ENCODE measurements around the gene TBC1D8. TPM values are rescaled to one million over a fixed set of nuclear protein-coding genes. Genes with fewer than 3 reads are reported as not detected.

The TBC1D8 gene
- total and polyA plus RNA-seq, 2 of the 13 experiments (the other 11 are each of a cell fraction or from before 2014, with no cell fraction given) = 45.1 to 95.4 TPM

DNA sequence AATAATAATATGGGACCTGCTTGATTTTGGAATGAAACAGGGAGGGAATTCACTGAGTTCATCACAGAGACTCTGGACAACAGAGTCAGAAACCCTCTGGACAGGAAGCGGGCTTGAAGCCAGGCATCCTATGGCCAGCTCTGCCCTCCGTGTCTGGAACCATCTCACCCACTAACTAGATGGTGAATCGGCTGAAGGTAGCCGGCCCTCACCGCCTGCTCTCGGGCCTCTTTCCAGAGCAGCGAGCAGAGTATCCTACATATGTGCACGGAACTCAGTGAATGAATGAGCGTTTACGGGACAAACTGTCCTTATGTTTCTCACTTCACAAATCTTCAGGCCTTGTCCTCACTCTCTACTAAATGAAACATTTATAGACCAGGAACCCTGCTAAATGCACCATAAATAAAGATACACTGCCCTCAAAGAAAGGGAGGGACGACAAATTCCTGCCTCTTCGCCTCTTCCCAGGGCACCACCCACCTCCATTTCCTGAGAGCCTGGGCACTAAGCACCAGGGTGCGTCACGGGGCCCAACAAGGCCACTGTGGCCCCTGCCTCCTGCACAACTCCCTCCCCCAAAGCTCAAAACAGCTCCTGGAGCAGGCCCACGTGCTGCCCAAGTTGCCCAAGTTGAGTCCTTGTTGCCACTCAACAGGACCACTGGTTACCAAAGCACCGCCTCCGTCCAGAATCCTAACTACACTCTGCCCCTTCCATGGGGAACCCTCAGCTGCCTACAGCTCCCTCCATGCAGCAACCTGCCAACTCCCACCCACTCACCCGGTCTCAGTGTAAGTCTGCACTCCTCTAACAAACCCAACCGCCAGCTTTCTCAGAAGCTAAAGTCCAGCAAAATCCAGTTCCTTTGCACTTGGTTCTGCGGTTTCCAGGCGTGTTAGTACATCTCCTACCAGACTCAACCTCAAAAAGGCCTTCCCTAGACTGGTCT, 1.7 kb downstream of the TBC1D8 start:
- peak overlapping the region; percentile 74 for H3K27ac ChIP-seq (ENCODE audit: extremely low read length, insufficient read depth, low read length)
- TF ChIP-seq SSRP1 (CRISPR knock-in tag; IDR thresholded peaks at IDR 0.05) (peak; percentile 78; the same call in 1 of the 2 replicates), ZFYVE20 (CRISPR knock-in tag; IDR thresholded peaks at IDR 0.05; ENCODE audit: borderline replicate concordance, low read depth) (no peak), ZNF496 (CRISPR knock-in tag; IDR thresholded peaks at IDR 0.05; ENCODE audit: insufficient replicate concordance) (no peak), NCOR1 (IDR thresholded peaks at IDR 0.05; ENCODE audit: borderline replicate concordance, low read length) (0 out of 2 replicates have a peak, but pooled peaks have one; percentile 15), SIN3B (IDR thresholded peaks at IDR 0.05; ENCODE audit: low read length) (no peak), FOXP1 (IDR thresholded peaks at IDR 0.05) (no peak), FOXP1 (CRISPR knock-in tag; IDR thresholded peaks at IDR 0.05) (no peak), ZEB1 (IDR thresholded peaks at IDR 0.05; ENCODE audit: insufficient replicate concordance, low read depth) (no peak), ZSCAN30 (CRISPR knock-in tag; IDR thresholded peaks at IDR 0.05) (no peak), THYN1 (CRISPR knock-in tag; IDR thresholded peaks at IDR 0.05; ENCODE audit: borderline replicate concordance, low read depth) (no peak)
- TF ChIP-seq, protein P1, sequence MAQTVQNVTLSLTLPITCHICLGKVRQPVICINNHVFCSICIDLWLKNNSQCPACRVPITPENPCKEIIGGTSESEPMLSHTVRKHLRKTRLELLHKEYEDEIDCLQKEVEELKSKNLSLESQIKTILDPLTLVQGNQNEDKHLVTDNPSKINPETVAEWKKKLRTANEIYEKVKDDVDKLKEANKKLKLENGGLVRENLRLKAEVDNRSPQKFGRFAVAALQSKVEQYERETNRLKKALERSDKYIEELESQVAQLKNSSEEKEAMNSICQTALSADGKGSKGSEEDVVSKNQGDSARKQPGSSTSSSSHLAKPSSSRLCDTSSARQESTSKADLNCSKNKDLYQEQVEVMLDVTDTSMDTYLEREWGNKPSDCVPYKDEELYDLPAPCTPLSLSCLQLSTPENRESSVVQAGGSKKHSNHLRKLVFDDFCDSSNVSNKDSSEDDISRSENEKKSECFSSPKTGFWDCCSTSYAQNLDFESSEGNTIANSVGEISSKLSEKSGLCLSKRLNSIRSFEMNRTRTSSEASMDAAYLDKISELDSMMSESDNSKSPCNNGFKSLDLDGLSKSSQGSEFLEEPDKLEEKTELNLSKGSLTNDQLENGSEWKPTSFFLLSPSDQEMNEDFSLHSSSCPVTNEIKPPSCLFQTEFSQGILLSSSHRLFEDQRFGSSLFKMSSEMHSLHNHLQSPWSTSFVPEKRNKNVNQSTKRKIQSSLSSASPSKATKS (CRISPR knock-in tag; IDR thresholded peaks at IDR 0.05) = no peak; the same call in 1 of the 2 replicates
- TF ChIP-seq, protein P2, sequence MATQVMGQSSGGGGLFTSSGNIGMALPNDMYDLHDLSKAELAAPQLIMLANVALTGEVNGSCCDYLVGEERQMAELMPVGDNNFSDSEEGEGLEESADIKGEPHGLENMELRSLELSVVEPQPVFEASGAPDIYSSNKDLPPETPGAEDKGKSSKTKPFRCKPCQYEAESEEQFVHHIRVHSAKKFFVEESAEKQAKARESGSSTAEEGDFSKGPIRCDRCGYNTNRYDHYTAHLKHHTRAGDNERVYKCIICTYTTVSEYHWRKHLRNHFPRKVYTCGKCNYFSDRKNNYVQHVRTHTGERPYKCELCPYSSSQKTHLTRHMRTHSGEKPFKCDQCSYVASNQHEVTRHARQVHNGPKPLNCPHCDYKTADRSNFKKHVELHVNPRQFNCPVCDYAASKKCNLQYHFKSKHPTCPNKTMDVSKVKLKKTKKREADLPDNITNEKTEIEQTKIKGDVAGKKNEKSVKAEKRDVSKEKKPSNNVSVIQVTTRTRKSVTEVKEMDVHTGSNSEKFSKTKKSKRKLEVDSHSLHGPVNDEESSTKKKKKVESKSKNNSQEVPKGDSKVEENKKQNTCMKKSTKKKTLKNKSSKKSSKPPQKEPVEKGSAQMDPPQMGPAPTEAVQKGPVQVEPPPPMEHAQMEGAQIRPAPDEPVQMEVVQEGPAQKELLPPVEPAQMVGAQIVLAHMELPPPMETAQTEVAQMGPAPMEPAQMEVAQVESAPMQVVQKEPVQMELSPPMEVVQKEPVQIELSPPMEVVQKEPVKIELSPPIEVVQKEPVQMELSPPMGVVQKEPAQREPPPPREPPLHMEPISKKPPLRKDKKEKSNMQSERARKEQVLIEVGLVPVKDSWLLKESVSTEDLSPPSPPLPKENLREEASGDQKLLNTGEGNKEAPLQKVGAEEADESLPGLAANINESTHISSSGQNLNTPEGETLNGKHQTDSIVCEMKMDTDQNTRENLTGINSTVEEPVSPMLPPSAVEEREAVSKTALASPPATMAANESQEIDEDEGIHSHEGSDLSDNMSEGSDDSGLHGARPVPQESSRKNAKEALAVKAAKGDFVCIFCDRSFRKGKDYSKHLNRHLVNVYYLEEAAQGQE (IDR thresholded peaks at IDR 0.05; ENCODE audit: borderline replicate concordance in 1 of 2, low read depth in 1 of 2, low read length in 2 of 2) = no peak
- TF ChIP-seq, protein P3, sequence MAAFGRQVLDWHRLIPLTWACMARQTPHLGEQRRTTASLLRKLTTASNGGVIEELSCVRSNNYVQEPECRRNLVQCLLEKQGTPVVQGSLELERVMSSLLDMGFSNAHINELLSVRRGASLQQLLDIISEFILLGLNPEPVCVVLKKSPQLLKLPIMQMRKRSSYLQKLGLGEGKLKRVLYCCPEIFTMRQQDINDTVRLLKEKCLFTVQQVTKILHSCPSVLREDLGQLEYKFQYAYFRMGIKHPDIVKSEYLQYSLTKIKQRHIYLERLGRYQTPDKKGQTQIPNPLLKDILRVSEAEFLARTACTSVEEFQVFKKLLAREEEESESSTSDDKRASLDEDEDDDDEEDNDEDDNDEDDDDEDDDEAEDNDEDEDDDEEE (CRISPR knock-in tag; IDR thresholded peaks at IDR 0.05) = no peak
- TF ChIP-seq, protein P4, sequence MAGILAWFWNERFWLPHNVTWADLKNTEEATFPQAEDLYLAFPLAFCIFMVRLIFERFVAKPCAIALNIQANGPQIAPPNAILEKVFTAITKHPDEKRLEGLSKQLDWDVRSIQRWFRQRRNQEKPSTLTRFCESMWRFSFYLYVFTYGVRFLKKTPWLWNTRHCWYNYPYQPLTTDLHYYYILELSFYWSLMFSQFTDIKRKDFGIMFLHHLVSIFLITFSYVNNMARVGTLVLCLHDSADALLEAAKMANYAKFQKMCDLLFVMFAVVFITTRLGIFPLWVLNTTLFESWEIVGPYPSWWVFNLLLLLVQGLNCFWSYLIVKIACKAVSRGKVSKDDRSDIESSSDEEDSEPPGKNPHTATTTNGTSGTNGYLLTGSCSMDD (CRISPR knock-in tag; IDR thresholded peaks at IDR 0.05) = no peak

More for the DNA sequence above, 1.7 kb downstream of the TBC1D8 start:
- DNase-seq (ENCODE audit: low spot score) = peak; percentile 74
- Histone ChIP-seq H3K79me2 (ENCODE audit: insufficient read depth, low read length) (peaks cover 62% of the 10 kb centered on the region), H3K4me3 (replicated peaks in 1 of 3; ENCODE audit: insufficient read depth in 1 of 3, low read depth in 2 of 3, low read length in 3 of 3) (peak overlapping the region; percentile 83 to 97 (median 89)), H3K9ac (ENCODE audit: insufficient read depth, low read depth, low read length) (peak overlapping the region; percentile 89), H3K9me3 (ENCODE audit: low read length) (no peaks in the 10 kb centered on the region), H3K4me1 (ENCODE audit: insufficient read depth, low read length) (peaks cover 70% of the 10 kb centered on the region), H4K20me1 (ENCODE audit: insufficient read depth, low read length) (peaks cover 45% of the 10 kb centered on the region), H3K27me3 (ENCODE audit: control insufficient read depth in 1 of 2, insufficient read depth in 2 of 2, low read length in 2 of 2) (no peaks in the 10 kb centered on the region; a peak in 1 of 5 replicates), H2AFZ (ENCODE audit: low read length) (no peak overlapping the region), H3K4me2 (ENCODE audit: low read depth, low read length) (peak overlapping the region; percentile 95), H3K36me3 (replicated peaks in 1 of 2; ENCODE audit: control insufficient read depth in 1 of 2, insufficient read depth in 2 of 2, low read length in 2 of 2) (peaks cover 2 to 9% of the 10 kb centered on the region in 2 experiments; a peak in 3 of 5 replicates)
- ChIA-PET CTCF (ENCODE audit: low intra/inter-chr PET ratio, low total read pairs) (interaction anchor here (5.8 kb wide), 1 partner anchor 112 kb away, joined by 93 read pairs; no protein-coding TSS in a partner anchor), POLR2A (interaction anchor here (0.8 to 6.4 kb wide), 13 partner anchors 9 to 146 kb away, joined by 3 to 54 read pairs (median 13); partner anchors contain the start of gene RPL31)
- peak; percentile 67 for FAIRE-seq
- in situ Hi-C loops (cut with HindIII; ENCODE audit: extremely low pct_ligation_motif_present, low pct_unique_long_range_greater_than_20kb) = loop anchor here (5.0 to 25.0 kb wide), 2 partner anchors 112 to 562 kb away; no protein-coding TSS in a partner anchor
- no TSS peak for BruUV-seq (replicated peaks)
- intact Hi-C loops (cut with micrococcal nuclease; ENCODE audit: unreplicated experiment) = loop anchor here (1.0 to 2.0 kb wide), 3 partner anchors 24 to 84 kb away; no protein-coding TSS in a partner anchor
- WGBS (ENCODE audit: low lambda C conversion rate) = 2% methylated on average over 21 of the region's 21 CpGs
- ATAC-seq = peak; percentile 68

All from HepG2 (cell line).